Aorta (tissue), 5 donors: ENCODE measurements around the gene C1orf105. TPM values are rescaled to one million over a fixed set of nuclear protein-coding genes. Genes with fewer than 3 reads are reported as not detected.

Source experiments
- ATAC-seq: fragments of 200-7000 bp; cut with Tn5 transposase; one replicate; pipeline ENCODE4 v1.9.1; 2022; ENCODE audit warnings: moderate library complexity; ENCODE audit not compliant: low FRiP score
- DNase-seq, 2 donors: peaks; one replicate each; pipeline ENCODE4 v3.0.0-alpha.2; 2020
- H3K27ac ChIP-seq, 2 donors: one replicate each; pipeline ENCODE4 v1.5.1; 2013; ENCODE audit warnings: low read length in 2 of 2, mild to moderate bottlenecking in 2 of 2, moderate library complexity in 2 of 2, control low read depth in 1 of 2, inconsistent platforms in 1 of 2, low read depth in 1 of 2
- H3K27me3 ChIP-seq, 2 donors: one replicate each; pipeline ENCODE4 v1.6.1; 2013; ENCODE audit warnings: control low read depth in 1 of 2, low read length in 1 of 2, mild to moderate bottlenecking in 1 of 2, moderate library complexity in 1 of 2; ENCODE audit not compliant: insufficient read depth in 2 of 2, control insufficient read depth in 1 of 2
- H3K36me3 ChIP-seq, 2 donors: one replicate each; pipeline ENCODE4 v1.6.1; 2013; ENCODE audit warnings: control low read depth in 1 of 2, low read length in 1 of 2, mild to moderate bottlenecking in 1 of 2; ENCODE audit not compliant: insufficient read depth in 2 of 2, control insufficient read depth in 1 of 2
- H3K4me1 ChIP-seq, 2 donors: one replicate each; pipeline ENCODE4 v1.6.1; 2013; ENCODE audit warnings: low read length in 2 of 2, control low read depth in 1 of 2, mild to moderate bottlenecking in 1 of 2, moderate library complexity in 1 of 2; ENCODE audit not compliant: insufficient read depth in 2 of 2, control insufficient read depth in 1 of 2
- H3K4me3 ChIP-seq, 2 donors: one replicate each; pipeline ENCODE4 v1.5.1; 2013; ENCODE audit warnings: low read length in 2 of 2, control low read depth in 1 of 2, mild to moderate bottlenecking in 1 of 2
- H3K9me3 ChIP-seq: one replicate; pipeline ENCODE4 v1.6.1; 2013; ENCODE audit warnings: mild to moderate bottlenecking, low read length; ENCODE audit not compliant: control insufficient read depth
- WGBS, 2 donors: extraction: QIAGEN DNeasy Blood & Tissue Kit; methylation state at CpG; one replicate each; pipeline ENCODE4 v1.1.7; 2013; 5-methylcytosine and 5-hydroxymethylcytosine counted together
- intact Hi-C, 2 donors: fragments of 100-400 bp; cut with DNase I; formaldehyde crosslinking; loops; one replicate each; pipeline versions ENCODE4 v1.14.2 to v1.15.0; 2022
- polyA plus RNA-seq, 2 donors: library from polyadenylated mRNA; stranded (reverse); fragments of 200-250 nt; gene quantifications; one replicate each; pipeline ENCODE4 v1.2.3, GENCODE V29; 2013
- total RNA-seq, 2 donors: library from RNA; stranded (reverse); fragmentation: NEBNext Ultra II Directional; extraction: Animal tissue kit (Norgen Biotek cat#: 25700); gene quantifications; one replicate each; pipeline ENCODE4 v1.2.1, GENCODE V29; 2021
- donor health status: healthy with polysubstance abuse.
- donor health status: Bipolar disorder and iron deficiency.
- donor health status: DM: no; HTN: no; CAD: no.
- donor health status: DM: no; HTN: no; CAD: no.
- donor health status: DM: yes; HTN: yes; CAD: no.

Gene C1orf105
- total and polyA plus RNA-seq, 4 donors = not detected

- intact Hi-C loops = loop anchor here (2.0 to 5.0 kb wide), 2 partner anchors 31 to 70 kb away; no protein-coding TSS in a partner anchor
- H3K4me3 ChIP-seq = no peak overlapping the region
- ATAC-seq = no peak
- no peak for DNase-seq
- no peaks in the 10 kb centered on the region for H3K36me3 ChIP-seq
- no peak overlapping the region for H3K27ac ChIP-seq
- H3K27me3 ChIP-seq = no peaks in the 10 kb centered on the region
- peaks cover 0 to 4% of the 10 kb centered on the region in 2 donors for H3K4me1 ChIP-seq
- no peaks in the 10 kb centered on the region for H3K9me3 ChIP-seq
- WGBS, 2 donors = 98 to 99% methylated on average over 1 of the region's 1 CpG
These were observed 28.5 kb upstream of the C1orf105 start for GRCh38 chr1:172391976-172392375.

- DNase-seq = no peak
- Histone ChIP-seq H3K36me3 (no peaks in the 10 kb centered on the region), H3K9me3 (no peaks in the 10 kb centered on the region), H3K27ac (peak overlapping the region; percentile 28 to 43), H3K27me3 (no peaks in the 10 kb centered on the region), H3K4me3 (no peak overlapping the region), H3K4me1 (peaks cover 0 to 4% of the 10 kb centered on the region in 2 donors)
- WGBS, 2 donors = 57 to 63% methylated on average over 5 of the region's 5 CpGs
- intact Hi-C loops = loop anchor here in 1 of 2 donors (5.0 kb wide), 1 partner anchor 71 kb away; no protein-coding TSS in a partner anchor
- ATAC-seq = no peak
These were observed 27.1 kb upstream of the C1orf105 start for GRCh38 chr1:172393354-172393753.

GRCh38 chr1:172394141-172394751 lies 26.2 kb upstream of the C1orf105 start:
- Histone ChIP-seq H3K27ac (peak overlapping the region; percentile 24 to 78), H3K27me3 (no peaks in the 10 kb centered on the region), H3K4me3 (peak overlapping the region in 1 of 2 donors; percentile 3), H3K36me3 (no peaks in the 10 kb centered on the region), H3K9me3 (no peaks in the 10 kb centered on the region), H3K4me1 (peaks cover 0 to 6% of the 10 kb centered on the region in 2 donors)
- intact Hi-C loops = loop anchor here in 1 of 2 donors (5.0 kb wide), 1 partner anchor 72 kb away; no protein-coding TSS in a partner anchor
- ATAC-seq = no peak
- peak in 1 of 2 donors; percentile 51 for DNase-seq
- 21% methylated on average over 4 of the region's 4 CpGs for WGBS, 2 donors

GRCh38 chr1:172394811-172395210 lies 25.7 kb upstream of the C1orf105 start:
- Histone ChIP-seq H3K4me1 (peaks cover 0 to 6% of the 10 kb centered on the region in 2 donors), H3K27me3 (no peaks in the 10 kb centered on the region), H3K36me3 (no peaks in the 10 kb centered on the region), H3K4me3 (no peak overlapping the region), H3K27ac (no peak overlapping the region), H3K9me3 (no peaks in the 10 kb centered on the region)
- DNase-seq (no peak), ATAC-seq (no peak)
- 88 to 90% methylated on average over 5 of the region's 5 CpGs for WGBS, 2 donors
- intact Hi-C loops = loop anchor here (5.0 kb wide), 2 partner anchors 73 to 138 kb away; no protein-coding TSS in a partner anchor

GRCh38 chr1:172395576-172395975 lies 24.9 kb upstream of the C1orf105 start:
- Histone ChIP-seq H3K4me3 (no peak overlapping the region), H3K4me1 (peaks cover 2 to 6% of the 10 kb centered on the region in 2 donors), H3K9me3 (no peaks in the 10 kb centered on the region), H3K27ac (no peak overlapping the region), H3K36me3 (no peaks in the 10 kb centered on the region), H3K27me3 (no peaks in the 10 kb centered on the region)
- ATAC-seq = no peak
- intact Hi-C loops = loop anchor here in 1 of 2 donors (5.0 kb wide), 1 partner anchor 138 kb away; no protein-coding TSS in a partner anchor
- 79 to 80% methylated on average over 3 of the region's 3 CpGs for WGBS, 2 donors
- DNase-seq = no peak

- no peaks in the 10 kb centered on the region for H3K9me3 ChIP-seq
- H3K27ac ChIP-seq = peak overlapping the region in 1 of 2 donors; percentile 76
- H3K4me3 ChIP-seq = no peak overlapping the region
- DNase-seq (no peak), ATAC-seq (no peak)
- no peaks in the 10 kb centered on the region for H3K27me3 ChIP-seq
- no peaks in the 10 kb centered on the region for H3K36me3 ChIP-seq
- peaks cover 2 to 7% of the 10 kb centered on the region in 2 donors for H3K4me1 ChIP-seq
- intact Hi-C loops = loop anchor here in 1 of 2 donors (5.0 kb wide), 1 partner anchor 140 kb away; no protein-coding TSS in a partner anchor
- 14 to 23% methylated on average over 3 of the region's 3 CpGs for WGBS, 2 donors
These were observed 23.3 kb upstream of the C1orf105 start for GRCh38 chr1:172397221-172397620.

GRCh38 chr1:172397633-172398032 lies 22.9 kb upstream of the C1orf105 start:
- ATAC-seq = no peak
- Histone ChIP-seq H3K27ac (no peak overlapping the region), H3K36me3 (no peaks in the 10 kb centered on the region), H3K4me3 (no peak overlapping the region), H3K4me1 (peaks cover 3 to 7% of the 10 kb centered on the region in 2 donors), H3K27me3 (no peaks in the 10 kb centered on the region), H3K9me3 (no peaks in the 10 kb centered on the region)
- intact Hi-C loops = loop anchor here (2.0 to 5.0 kb wide), 5 partner anchors 75 to 307 kb away; no protein-coding TSS in a partner anchor
- no peak for DNase-seq
- WGBS, 2 donors = 34 to 47% methylated on average over 2 of the region's 2 CpGs

- H3K4me1 ChIP-seq = peaks cover 4 to 5% of the 10 kb centered on the region in 2 donors
- no peaks in the 10 kb centered on the region for H3K27me3 ChIP-seq
- ATAC-seq = peak; percentile 49
These were observed 22.3 kb upstream of the C1orf105 start for GRCh38 chr1:172398193-172398592.

More at GRCh38 chr1:172398193-172398592, 22.3 kb upstream of the C1orf105 start:
- Histone ChIP-seq H3K4me3 (no peak overlapping the region), H3K36me3 (no peaks in the 10 kb centered on the region), H3K9me3 (no peaks in the 10 kb centered on the region), H3K27ac (peak overlapping the region; percentile 17 to 68)
- intact Hi-C loops = loop anchor here (2.0 to 5.0 kb wide), 5 partner anchors 75 to 307 kb away; no protein-coding TSS in a partner anchor
- DNase-seq = no peak
- WGBS, 2 donors = 7 to 12% methylated on average over 2 of the region's 2 CpGs
